HuH-7 (cell line): ENCODE results near the gene SUSD4.

ENCODE experiments used
- DNase-seq: peaks from one replicate; pipeline ENCODE4 v3.0.0; 2011; ENCODE audit warnings: low spot score

The SUSD4 gene

GRCh38 chr1:223230161-223230881 lies 133.7 kb downstream of the SUSD4 start:
- DNase-seq = no peak

GRCh38 chr1:223229756-223230155 lies 134.2 kb downstream of the SUSD4 start:
- DNase-seq = no peak

GRCh38 chr1:223228931-223229528 lies 134.9 kb downstream of the SUSD4 start:
- DNase-seq = no peak

- no peak for DNase-seq
These were observed 135.8 kb downstream of the SUSD4 start for GRCh38 chr1:223228201-223228600.

GRCh38 chr1:223227486-223228196 lies 136.3 kb downstream of the SUSD4 start:
- no peak for DNase-seq

GRCh38 chr1:223227031-223227430 lies 136.9 kb downstream of the SUSD4 start:
- DNase-seq = no peak

- no peak for DNase-seq
These were observed 137.7 kb downstream of the SUSD4 start for GRCh38 chr1:223226271-223226670.

- no peak for DNase-seq
These were observed 138.5 kb downstream of the SUSD4 start for GRCh38 chr1:223225481-223225880.

- no peak for DNase-seq
These were observed 138.9 kb downstream of the SUSD4 start for GRCh38 chr1:223225061-223225460.

GRCh38 chr1:223224465-223224864 lies 139.5 kb downstream of the SUSD4 start:
- no peak for DNase-seq

GRCh38 chr1:223223091-223223995 lies 140.6 kb downstream of the SUSD4 start:
- DNase-seq = no peak

- DNase-seq = no peak
These were observed 141.6 kb downstream of the SUSD4 start for GRCh38 chr1:223222377-223222776.

GRCh38 chr1:223221686-223222085 lies 142.3 kb downstream of the SUSD4 start:
- no peak for DNase-seq

GRCh38 chr1:223219846-223220610 lies 143.9 kb downstream of the SUSD4 start:
- DNase-seq = no peak

- no peak for DNase-seq
These were observed 144.7 kb downstream of the SUSD4 start for GRCh38 chr1:223219318-223219635.

- no peak for DNase-seq
These were observed 146.2 kb downstream of the SUSD4 start for GRCh38 chr1:223217781-223218180.

- DNase-seq = no peak
These were observed 147.3 kb downstream of the SUSD4 start for GRCh38 chr1:223216531-223217205.

- DNase-seq = no peak
These were observed 147.9 kb downstream of the SUSD4 start for GRCh38 chr1:223216074-223216473.

- no peak for DNase-seq
These were observed 148.9 kb downstream of the SUSD4 start for GRCh38 chr1:223215026-223215425.

- no peak for DNase-seq
These were observed 149.6 kb downstream of the SUSD4 start for GRCh38 chr1:223214261-223214807.

- no peak for DNase-seq
These were observed 151.5 kb downstream of the SUSD4 start for GRCh38 chr1:223212441-223212840.
